ENCODE data around the gene PIGB.
"Not testable (repeated sequence)": the region's sequence is repeated elsewhere in the genome, so short reads cannot be mapped to it uniquely, and the experiment has no call there.

The PIGB gene

GRCh38 chr15:55318588-55319494, at the start of gene PIGB, which contains the start of gene PIGBOS1:
Gene PIGB (plus strand): TSS chr15:55319222. CDS start chr15:55319251, 29 bp downstream.
Gene PIGBOS1 (minus strand): TSS chr15:55319123. CDS start chr15:55317792, 1,331 bp downstream.
- DNase-seq: peak; percentile 49

GRCh38 chr15:55270291-55270690, 48.7 kb upstream of the PIGB start:
- no peak for DNase-seq

GRCh38 chr15:55276324-55276723, 42.7 kb upstream of the PIGB start:
- DNase-seq: no peak

- peak; percentile 74 for DNase-seq
Observed at GRCh38 chr15:55277116-55277564, 41.9 kb upstream of the PIGB start.

- DNase-seq: no peak
Observed at GRCh38 chr15:55277715-55278114, 41.3 kb upstream of the PIGB start.

GRCh38 chr15:55279100-55279745, 39.8 kb upstream of the PIGB start:
- DNase-seq: no peak

- no peak for DNase-seq
Observed at GRCh38 chr15:55279746-55280351, 39.2 kb upstream of the PIGB start.

GRCh38 chr15:55280589-55280988, 38.4 kb upstream of the PIGB start:
- not testable (repeated sequence) for DNase-seq

- no peak for DNase-seq
Observed at GRCh38 chr15:55281517-55282228, 37.3 kb upstream of the PIGB start.

GRCh38 chr15:55282284-55282833, 36.7 kb upstream of the PIGB start:
- DNase-seq: peak; percentile 74

- no peak for DNase-seq
Observed at GRCh38 chr15:55283379-55284147, 35.5 kb upstream of the PIGB start.

GRCh38 chr15:55284426-55284825, 34.6 kb upstream of the PIGB start:
- DNase-seq: no peak

GRCh38 chr15:55286442-55287189, 32.4 kb upstream of the PIGB start:
- not testable (repeated sequence) for DNase-seq

- no peak for DNase-seq
Observed at GRCh38 chr15:55288006-55288717, 30.9 kb upstream of the PIGB start.

- peak; percentile 5 for DNase-seq
Observed at GRCh38 chr15:55289011-55289745, 29.8 kb upstream of the PIGB start.

- DNase-seq: no peak
Observed at GRCh38 chr15:55289746-55290527, 29.1 kb upstream of the PIGB start, which contains the start of gene RAB27A. Gene RAB27A (minus strand): TSS chr15:55289813. CDS start chr15:55234934, 54,879 bp downstream.

- DNase-seq: peak; percentile 49
Observed at GRCh38 chr15:55290528-55291057, 28.4 kb upstream of the PIGB start.

GRCh38 chr15:55297315-55297714, 21.7 kb upstream of the PIGB start:
- DNase-seq: no peak

Data from GF-D8 (cell line).